ENCODE measurements around the gene NKX2-4. TPM values are rescaled to one million over a fixed set of nuclear protein-coding genes. Genes with fewer than 3 reads are reported as not detected.

The NKX2-4 gene
- total RNA-seq, 1 experiment from 2014 or later = 0.15 TPM

DNA sequence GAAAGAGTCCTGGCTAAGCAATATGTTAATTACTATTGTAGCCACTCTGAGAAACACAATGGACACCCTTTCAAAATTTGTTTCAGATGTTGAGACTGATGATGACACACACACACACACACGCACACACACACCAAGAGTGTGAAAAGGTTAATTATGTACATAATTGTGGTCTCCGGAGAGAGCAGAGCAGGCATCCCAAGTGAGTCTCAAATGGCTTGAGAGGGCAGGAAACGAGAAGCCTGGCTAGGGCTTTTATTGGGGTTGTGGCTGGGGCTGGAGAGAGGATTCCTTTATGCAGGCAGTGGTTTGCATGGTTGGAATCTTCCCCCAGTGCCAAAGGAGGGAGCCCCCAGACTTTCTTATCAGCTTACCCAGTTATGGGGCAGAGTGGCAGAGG is 38.2 kb upstream of the NKX2-4 start:
- H3K56ac ChIP-seq (ENCODE audit: insufficient read length, low read depth, low read length) = no peak overlapping the region
- H3K23ac ChIP-seq (ENCODE audit: insufficient read length, low read depth, low read length) = no peak overlapping the region
- no peaks in the 10 kb centered on the region for H3K79me2 ChIP-seq (ENCODE audit: insufficient read depth, low read length)
- H3K23me2 ChIP-seq (ENCODE audit: insufficient read length, low read depth, low read length, poor library complexity, severe bottlenecking) = no peaks in the 10 kb centered on the region
- H3K4ac ChIP-seq (ENCODE audit: low read depth, low read length) = no peak overlapping the region
- WGBS (ENCODE audit: extremely low coverage, insufficient read length, low lambda C conversion rate) = no CpG with 5 or more reads among the region's 3 CpGs
- H2BK120ac ChIP-seq (ENCODE audit: low read depth, low read length, poor library complexity, severe bottlenecking) = no peak overlapping the region
- no peak overlapping the region for H2AFZ ChIP-seq (ENCODE audit: low read length)
- no peak overlapping the region for H3K27ac ChIP-seq (ENCODE audit: insufficient read length, low read depth, low read length)
- Mint-ChIP-seq H3K36me3 (ENCODE audit: insufficient read depth in 1 of 3, low read depth in 3 of 3) (no peaks in the 10 kb centered on the region), H3K4me3 (no peak overlapping the region), H3K27me3 (ENCODE audit: low read depth) (peaks cover 4% of the 10 kb centered on the region), H3K9me3 (no peaks in the 10 kb centered on the region), H3K4me1 (peaks cover 6% of the 10 kb centered on the region in 2 experiments), H3K27ac (no peak overlapping the region)
- H4K8ac ChIP-seq (replicated peaks; ENCODE audit: insufficient read length, low read depth, low read length) = no peak overlapping the region
- no peaks in the 10 kb centered on the region for H3K79me1 ChIP-seq (ENCODE audit: insufficient read depth, low read depth, low read length, poor library complexity, severe bottlenecking)
- no peak overlapping the region for H2BK20ac ChIP-seq (ENCODE audit: low read depth, low read length, poor library complexity, severe bottlenecking)
- no peak overlapping the region for H3T11ph ChIP-seq (ENCODE audit: low read length)
- H4K91ac ChIP-seq (ENCODE audit: insufficient read length, low read depth, low read length) = no peak overlapping the region
- no peak overlapping the region for H2BK5ac ChIP-seq (ENCODE audit: insufficient read length, low read length)
- TF ChIP-seq, protein P1, sequence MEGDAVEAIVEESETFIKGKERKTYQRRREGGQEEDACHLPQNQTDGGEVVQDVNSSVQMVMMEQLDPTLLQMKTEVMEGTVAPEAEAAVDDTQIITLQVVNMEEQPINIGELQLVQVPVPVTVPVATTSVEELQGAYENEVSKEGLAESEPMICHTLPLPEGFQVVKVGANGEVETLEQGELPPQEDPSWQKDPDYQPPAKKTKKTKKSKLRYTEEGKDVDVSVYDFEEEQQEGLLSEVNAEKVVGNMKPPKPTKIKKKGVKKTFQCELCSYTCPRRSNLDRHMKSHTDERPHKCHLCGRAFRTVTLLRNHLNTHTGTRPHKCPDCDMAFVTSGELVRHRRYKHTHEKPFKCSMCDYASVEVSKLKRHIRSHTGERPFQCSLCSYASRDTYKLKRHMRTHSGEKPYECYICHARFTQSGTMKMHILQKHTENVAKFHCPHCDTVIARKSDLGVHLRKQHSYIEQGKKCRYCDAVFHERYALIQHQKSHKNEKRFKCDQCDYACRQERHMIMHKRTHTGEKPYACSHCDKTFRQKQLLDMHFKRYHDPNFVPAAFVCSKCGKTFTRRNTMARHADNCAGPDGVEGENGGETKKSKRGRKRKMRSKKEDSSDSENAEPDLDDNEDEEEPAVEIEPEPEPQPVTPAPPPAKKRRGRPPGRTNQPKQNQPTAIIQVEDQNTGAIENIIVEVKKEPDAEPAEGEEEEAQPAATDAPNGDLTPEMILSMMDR (conservative IDR thresholded peaks at IDR 0.05) = no peak
- no peak overlapping the region for H3K18ac ChIP-seq (ENCODE audit: insufficient read length, low read depth, low read length)
- DNase-seq = no peak
- H3K4me1 ChIP-seq (ENCODE audit: insufficient read depth, low read length) = peaks cover 3% of the 10 kb centered on the region; the same call in 1 of the 2 replicates
- no peak overlapping the region for H4K5ac ChIP-seq (ENCODE audit: insufficient read length, low read depth, low read length)
- no peak overlapping the region for H3K4me2 ChIP-seq (ENCODE audit: insufficient read depth, insufficient read length, low read length)
- H3K9ac ChIP-seq (ENCODE audit: extremely low read depth, insufficient read length, low read length) = no peak overlapping the region
- no peak overlapping the region for H2AK5ac ChIP-seq (ENCODE audit: insufficient read length, low read length)
- no peak overlapping the region for H2BK12ac ChIP-seq (ENCODE audit: insufficient read length, low read depth, low read length)
- no peaks in the 10 kb centered on the region for H3K27me3 ChIP-seq (ENCODE audit: insufficient read depth, low read length)
- no peak overlapping the region for H3K14ac ChIP-seq (ENCODE audit: insufficient read depth, low read length)
- no peaks in the 10 kb centered on the region for H3K9me3 ChIP-seq (ENCODE audit: control insufficient read depth, low read depth, low read length)
- no peaks in the 10 kb centered on the region for H4K20me1 ChIP-seq (ENCODE audit: control insufficient read depth, insufficient read depth, insufficient read length)
- H2BK15ac ChIP-seq (ENCODE audit: low read depth, low read length) = no peak overlapping the region

Measured in H9 (cell line).